Embryonic facial prominence (tissue), 1 donor: ENCODE measurements around the gene HS6ST3.

Source experiments
- DNase-seq: peaks from one replicate; pipeline ENCODE4 v3.0.0-alpha.2; 2016; ENCODE audit errors: extremely low spot score

HS6ST3 gene

DNA sequence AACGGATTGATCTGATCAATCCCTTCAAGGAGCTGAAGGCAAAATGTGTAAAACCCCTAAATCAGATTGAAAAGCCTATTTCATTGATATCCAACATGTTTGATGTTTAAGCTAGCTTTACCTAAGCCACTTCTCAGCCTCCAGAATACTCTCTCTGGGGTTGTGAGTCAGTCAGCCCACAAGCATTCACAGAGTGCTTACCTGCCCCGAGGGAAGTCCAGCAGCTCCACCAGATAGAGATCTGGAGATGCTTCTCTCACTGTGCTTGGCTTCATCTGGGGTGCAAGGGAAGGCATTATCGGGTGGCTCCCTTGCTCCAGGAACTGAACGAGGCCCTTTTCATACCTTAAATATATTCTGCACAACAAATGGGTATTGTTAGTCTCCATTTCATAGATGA, 744.7 kb downstream of the HS6ST3 start:
- no peak for DNase-seq

DNA sequence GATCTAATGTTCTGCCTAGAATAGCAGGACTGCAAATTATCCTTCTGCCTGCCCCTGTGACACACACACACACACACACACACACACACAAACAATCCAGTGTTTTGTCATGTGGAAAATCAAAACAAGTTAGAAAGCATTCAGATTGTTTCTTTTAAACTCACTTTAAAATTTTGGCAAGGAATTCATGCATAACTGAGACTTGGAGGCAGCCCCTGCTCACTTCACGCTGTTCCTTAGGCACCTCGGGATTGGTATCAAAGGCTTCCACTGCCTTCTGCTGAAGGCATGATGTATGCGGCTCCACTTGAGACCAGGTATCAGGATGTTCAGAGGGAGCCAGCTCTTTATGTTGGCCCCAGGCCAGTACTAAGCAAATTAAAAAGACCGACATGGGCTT, 745.6 kb downstream of the HS6ST3 start:
- DNase-seq, result peak; percentile 13

DNA sequence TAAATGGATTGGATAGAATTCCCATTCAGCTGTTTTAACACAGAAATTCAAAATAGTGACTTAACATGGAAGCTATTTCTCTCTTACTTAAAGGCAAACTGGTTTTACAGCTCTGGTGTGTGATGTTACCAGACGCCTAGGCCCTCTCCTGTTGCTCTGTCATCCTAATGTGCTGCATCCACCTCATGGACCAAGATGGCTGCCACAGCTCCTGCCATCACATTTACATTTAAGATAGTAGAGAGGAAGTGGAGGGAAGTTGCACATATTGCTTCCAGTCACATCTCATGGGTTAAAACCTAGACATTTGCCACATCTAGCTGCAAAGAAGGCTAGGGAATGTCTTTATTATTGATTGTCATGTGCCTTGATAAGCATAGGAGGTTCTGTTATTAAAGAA, 746.8 kb downstream of the HS6ST3 start:
- DNase-seq, result no peak

DNA sequence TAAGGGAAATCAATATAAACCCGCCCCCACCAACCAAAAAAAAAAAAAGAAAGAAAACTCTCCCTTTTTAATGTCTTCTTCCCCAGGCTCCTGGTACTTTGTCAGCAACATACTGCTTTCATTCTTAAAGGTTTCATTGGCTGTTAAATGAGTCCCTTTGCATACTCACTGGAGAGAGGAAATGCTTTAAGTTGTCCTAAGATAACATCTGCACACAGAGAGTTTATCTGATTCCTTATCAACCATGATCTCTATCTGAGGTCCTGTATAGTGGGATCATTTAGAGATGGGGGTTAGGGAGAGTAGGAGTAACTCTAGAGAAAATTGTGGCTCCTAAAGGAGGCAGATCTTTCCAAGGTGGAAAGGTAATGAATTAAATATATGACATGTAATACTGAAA, 747.9 kb downstream of the HS6ST3 start:
- no peak for DNase-seq

DNA sequence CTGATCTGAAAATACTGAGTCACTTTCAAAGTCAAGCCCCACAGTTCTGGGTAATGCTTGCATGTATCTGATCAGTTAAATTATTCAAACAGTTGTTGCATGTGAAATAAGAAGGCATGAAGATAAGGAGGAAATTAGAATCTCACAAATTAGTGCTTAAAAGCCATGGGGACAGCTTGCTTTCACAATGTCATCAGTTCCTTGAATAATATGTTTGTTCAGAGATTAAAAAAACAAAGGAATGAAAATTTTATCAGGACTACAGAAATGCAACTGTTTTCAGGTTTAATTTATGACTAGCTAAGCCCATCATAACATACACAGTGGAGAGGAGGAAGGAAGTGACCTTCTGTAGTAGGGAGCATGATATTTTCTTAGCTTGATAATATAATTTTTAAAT, 754.3 kb downstream of the HS6ST3 start:
- DNase-seq, result no peak

DNA sequence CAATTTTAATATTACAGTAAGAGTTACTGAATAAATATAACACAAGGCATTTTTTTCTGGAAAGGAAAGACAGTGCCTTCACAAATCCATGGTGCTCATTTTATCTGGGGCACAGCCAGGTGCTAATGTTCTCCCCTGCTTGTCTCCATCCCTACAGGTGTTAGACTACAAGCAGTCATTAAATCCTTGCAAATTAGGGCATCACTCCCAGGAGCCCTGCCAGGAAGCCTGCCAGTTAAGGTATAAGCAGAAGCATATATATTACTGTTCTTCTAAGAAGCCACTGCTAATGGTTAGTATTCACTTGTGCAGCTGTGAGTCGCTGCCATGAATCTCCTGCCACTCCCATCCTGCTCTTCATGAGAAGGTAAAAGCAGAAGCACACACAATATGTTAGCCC, 754.7 kb downstream of the HS6ST3 start:
- DNase-seq, result no peak

DNA sequence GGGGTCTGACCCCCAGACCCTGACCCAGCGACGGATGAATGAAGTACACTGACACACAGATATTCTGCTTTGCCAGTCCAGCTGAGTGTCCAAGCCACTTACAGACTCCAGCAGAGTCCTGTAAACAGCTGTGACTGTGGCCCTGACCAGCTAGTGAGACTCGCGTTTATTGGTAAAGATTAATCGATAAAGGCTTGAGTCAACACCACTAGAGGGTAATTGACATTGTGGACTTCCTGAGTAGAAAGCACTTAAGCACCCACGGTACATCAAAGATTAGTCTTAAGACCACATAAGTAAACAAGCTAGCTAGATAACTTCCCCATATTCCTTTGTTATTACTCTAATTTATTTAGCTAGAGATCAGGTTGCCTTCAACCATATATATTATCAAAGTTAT, 758.4 kb downstream of the HS6ST3 start:
- DNase-seq, result no peak

DNA sequence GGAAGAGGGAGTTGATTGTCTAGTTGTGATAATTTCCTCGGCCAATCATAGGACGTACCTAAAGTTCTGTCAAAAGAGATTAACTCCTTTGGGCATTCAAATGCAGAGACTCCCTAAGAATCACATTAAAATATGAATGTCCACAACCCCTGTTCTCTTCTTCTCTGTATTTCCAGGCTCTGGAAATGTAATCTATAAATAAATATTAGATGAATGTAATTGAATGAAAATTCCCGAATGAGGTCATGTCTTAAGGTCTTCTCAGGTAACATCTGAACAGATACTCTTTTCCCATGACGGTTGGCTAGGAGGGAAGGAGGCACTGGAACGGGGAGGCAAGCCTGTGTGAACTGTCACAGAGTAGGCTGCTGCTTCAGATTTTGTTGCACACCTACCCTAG, 759.2 kb downstream of the HS6ST3 start:
- no peak for DNase-seq

DNA sequence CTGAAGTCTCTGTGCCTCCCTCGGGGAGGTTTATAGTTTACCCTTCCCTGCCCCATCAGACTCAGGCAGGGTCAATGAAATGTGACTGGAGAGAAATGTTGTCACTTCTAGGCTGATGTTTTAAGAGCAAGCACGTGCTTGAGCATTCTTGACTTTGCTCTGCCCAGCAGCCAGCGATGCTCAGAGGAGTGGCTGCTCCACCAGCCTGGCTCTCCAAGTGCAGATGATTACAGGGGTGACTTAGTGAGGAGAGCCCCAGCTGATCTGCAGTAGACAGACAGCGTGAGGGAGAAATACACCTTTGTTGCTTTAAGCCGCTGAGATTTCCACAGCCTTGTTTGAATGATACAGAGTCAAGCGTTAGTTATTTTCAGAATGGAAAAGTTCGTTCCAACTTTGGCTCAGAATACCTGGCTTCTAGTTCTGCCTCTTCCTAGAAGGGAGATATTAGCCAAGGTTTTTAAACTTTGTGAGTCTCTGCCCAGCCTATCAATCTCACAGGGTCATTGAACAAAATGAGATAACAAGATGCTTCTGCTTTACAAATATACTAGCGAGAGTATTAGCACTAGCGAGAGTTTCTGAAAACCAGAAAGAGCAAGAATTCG, 760.7 kb downstream of the HS6ST3 start:
- DNase-seq, result no peak

DNA sequence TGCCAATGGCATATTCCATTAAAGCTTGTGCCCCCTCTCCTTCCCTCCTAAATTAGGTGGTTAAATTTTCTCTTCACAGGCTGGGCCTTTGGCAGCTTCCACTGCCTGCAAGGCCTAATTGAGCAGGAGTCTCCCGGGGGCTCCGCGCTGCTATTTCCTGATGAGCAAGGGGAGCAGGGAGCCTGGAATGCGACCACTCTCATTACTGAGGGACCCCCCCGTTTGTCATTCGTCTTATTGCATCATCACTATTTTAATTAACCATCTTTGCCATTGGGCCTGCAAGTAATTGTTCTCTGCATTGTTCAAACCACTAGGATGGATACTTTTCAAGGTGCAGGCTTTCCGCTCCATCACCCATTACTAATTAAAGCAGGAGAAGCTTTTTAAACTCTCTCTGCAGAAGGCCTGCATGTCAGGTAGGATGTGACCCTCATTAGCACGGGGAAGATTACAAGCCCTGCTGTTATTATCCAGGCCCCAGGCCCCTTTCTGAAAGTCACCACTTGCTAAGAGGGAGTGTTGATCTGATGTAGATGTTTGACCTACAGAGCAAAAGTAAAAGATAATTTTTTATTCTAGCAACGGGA, 762.0 kb downstream of the HS6ST3 start:
- DNase-seq, result no peak

DNA sequence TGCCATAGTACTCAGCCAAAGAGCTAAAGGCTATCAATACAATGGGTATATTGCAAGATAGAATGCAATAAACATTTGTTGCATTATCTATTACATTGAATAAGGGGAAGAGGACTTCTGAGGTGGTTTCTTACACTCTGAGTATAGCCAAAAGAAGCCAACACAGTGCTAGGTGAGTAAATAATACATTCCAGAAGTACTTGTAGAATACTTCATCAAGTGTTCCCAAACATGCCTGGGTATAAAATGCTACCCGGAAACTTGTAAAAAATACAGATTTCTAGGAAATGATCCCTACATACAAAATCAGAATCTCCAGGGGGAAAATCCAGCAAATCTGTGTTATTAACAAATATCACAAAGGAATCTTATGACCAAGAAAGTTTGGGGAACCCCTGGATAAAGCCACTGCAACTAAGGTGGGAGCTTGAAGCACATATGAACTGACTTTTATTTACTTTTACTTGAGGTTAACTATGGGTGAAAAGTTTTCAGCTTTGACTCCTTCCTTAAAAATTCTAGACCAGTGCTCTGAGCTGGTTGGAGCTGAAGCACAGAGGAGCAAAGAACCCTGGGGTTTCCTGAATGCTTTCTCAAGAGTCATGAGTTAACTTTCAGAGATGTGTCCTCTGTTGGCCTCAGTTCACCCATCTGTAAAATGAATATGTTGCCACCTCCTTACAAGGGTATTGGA, 768.4 kb downstream of the HS6ST3 start:
- no peak for DNase-seq

DNA sequence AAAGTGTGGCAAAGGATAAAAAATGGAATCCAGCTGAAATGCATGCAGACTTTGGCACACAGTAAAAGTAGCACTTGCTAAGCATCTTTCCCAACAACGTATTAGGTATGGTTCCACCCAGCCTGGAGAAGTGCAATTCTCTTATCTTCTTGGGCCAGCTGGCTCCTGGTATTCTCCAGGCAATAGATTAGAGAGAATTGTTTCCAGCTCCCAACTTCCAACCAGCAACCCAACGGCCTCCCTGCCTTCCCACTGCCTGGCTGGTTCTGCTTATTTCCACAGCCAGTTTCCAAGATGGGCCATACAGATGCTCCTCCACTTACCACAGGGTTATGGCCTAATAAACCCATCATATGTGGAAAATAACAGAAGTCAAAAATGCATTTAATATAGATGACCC, 771.0 kb downstream of the HS6ST3 start:
- DNase-seq, result no peak

DNA sequence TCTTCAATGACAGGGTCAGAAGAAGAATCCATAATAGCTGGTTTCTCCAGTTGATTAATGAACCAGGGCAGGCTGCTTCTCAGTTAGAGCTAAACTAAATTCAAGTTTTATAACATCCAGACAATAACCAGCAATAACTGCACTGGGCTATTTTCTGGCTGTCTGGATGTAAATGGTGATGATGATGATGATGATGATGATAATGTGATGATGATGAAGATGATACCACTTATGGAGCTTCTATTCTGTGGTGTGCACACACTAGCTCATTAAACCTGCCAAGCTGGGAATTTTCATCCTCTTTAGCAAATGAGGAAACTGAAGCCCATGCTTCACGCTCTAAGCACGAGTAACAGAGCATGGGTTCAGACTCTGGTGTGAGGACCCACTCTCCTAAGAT, 772.2 kb downstream of the HS6ST3 start:
- DNase-seq, result no peak

DNA sequence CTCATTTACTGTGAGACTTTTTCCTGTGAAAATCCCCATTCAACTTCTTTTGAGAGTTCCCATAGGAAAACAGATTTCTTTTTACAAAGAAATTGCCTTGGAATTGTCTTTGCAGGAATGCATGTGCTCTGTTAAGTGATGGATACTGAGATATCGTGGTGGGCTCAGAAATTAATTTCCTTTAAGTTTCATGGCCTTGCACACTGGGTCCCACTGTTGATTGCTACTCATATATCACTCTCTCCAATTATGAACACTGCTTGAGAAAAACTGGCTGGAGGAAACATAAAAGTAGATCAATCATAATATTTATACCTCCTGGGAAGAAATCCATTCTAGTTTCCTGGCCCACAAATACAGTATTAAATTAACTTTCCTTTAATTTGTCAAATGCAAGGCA, 773.1 kb downstream of the HS6ST3 start:
- DNase-seq, result no peak

DNA sequence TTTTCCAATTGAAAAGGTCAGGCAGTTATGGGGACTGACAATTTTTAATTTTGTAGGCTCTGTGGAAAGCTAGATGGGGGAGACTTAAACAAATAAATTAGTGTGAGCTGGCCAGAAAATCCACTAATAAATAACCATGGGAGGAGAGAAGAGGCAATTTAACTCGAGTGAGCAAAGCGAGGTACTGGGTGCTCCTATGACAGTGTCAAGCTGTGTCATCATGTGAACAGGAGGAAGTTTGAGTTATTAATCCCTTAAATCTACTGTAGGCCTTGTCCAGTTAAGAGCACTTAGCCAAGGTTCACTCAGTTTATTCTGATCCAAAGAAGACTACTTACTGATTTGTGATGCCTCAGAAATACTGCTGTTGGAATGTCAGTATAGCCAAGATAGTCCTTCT, 781.6 kb downstream of the HS6ST3 start:
- no peak for DNase-seq

DNA sequence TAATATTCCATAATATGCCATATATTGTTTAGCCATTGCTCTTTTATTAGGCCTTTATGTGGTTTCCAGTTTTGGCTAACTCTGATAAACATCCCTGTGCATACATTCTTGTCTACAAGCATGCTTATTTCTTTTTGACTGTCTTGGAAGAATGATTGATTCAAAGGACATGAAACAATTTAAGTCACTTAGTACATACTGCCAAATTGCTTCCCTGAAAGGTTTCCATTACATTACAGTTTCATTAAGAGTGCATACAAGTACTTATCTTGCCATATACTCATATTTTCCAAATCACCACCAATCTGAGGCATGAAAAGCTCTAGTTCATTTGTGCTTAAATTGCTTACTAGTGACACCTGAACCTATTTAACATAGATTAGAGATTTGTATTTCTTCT, 790.5 kb downstream of the HS6ST3 start:
- DNase-seq, result no peak
